ENCODE measurements around the gene ARHGAP12.

Gene ARHGAP12

DNA sequence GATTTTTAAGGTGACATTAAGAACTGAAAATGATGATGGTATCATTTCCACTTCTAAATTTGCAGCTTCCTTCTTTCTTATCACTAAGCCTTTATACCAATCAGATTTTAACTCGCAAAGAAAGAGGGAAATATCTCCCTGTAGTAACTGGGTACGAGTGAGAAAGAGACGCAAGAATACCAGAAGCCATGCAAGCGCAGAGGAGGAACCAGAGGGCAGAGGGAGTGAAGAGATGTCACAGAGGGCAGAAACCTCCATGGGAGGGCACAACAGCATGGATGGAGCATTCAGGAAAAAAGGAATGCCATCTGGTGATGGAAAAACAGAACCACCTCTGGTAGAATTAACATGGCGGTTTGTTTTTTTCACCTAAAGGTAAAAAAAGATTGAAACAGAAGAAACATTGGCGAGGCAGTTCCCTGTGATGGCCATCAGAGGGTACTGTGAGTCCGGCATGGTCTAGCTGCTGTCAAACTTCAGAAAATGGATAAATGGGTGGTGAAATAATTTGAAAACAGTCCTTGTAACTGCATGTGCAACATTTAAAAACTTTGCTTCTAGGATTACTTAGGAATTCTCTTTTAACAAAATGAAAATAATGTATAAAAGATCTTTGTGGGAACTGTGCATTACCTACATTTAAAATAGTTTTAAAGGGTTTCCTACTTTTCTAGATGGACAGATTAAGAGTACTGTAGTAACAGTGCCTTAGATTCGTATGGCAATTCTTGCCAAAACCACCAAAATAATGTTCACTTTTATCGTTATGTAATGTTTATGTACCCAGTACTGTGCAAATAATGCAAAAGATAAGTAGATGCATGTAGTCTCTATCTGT is 91.8 kb downstream of the ARHGAP12 start:
- H3K9me3 Mint-ChIP-seq: no peaks in the 10 kb centered on the region
- H3K27me3 Mint-ChIP-seq: no peaks in the 10 kb centered on the region
- no peak overlapping the region for H3K4me3 Mint-ChIP-seq
- peaks cover 12% of the 10 kb centered on the region for H3K4me1 Mint-ChIP-seq
- H3K36me3 Mint-ChIP-seq: peaks cover 9% of the 10 kb centered on the region
- no peak overlapping the region for H3K27ac Mint-ChIP-seq

DNA sequence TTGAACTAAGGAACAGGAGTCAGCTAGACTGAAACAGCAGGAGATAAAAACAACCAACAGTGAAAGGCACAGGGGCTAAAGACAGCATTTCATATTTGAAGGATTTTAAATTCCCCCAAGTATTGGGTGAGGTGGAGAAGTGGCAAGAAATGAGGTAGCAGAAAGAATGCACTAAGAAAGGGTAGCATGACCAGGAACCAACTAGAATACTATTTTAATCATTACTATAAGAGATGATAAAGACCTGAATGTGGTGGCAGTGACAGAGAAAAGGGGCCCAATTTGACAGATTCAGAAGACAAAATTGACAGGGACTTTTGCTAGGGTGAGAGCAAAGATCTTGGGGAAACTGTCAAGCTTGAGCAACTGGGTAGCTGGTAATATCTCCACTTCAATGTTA is 94.9 kb downstream of the ARHGAP12 start:
- Mint-ChIP-seq H3K4me3 (no peak overlapping the region), H3K9me3 (no peaks in the 10 kb centered on the region), H3K27ac (peak overlapping the region; percentile 42), H3K4me1 (peaks cover 15% of the 10 kb centered on the region), H3K36me3 (peaks cover 7% of the 10 kb centered on the region), H3K27me3 (no peaks in the 10 kb centered on the region)

DNA sequence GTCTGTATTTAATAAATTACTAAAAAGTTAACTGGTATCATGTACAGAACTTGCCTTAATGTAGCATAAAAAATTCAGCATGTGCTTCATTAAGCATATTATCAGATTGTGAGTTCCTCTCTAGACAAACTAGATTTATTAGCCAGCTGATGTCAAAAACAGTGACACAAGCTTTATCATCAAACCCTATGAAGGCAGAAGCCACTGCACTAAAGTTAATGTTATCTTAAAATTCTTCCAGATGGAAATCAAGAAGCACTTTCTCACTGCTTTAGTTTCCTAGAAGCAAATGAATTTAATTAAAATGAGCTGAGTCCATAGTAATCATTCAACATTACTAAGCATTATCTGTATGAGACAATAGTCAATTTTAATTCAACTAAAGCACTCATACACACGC is 96.4 kb downstream of the ARHGAP12 start:
- Mint-ChIP-seq H3K27ac (no peak overlapping the region), H3K4me3 (no peak overlapping the region), H3K4me1 (peaks cover 15% of the 10 kb centered on the region), H3K9me3 (no peaks in the 10 kb centered on the region), H3K36me3 (peaks cover 5% of the 10 kb centered on the region), H3K27me3 (no peaks in the 10 kb centered on the region)

DNA sequence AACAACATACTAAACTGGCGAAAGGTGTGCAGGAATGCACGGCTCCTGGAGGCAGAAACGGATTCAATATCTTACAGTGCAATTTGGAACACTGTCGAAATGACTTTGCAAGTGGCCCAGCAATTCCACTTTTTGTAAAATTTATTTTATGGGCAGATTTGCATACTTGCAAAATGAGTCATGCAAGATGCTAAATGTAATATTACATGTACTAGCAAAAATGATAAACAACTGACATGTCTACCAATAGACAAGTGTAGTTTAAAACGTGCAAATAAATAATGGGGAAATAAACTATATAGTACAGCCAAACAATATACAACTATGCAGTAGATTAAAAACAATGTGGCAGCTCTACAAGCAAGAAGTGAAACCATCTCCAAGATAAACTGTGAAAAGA is 97.7 kb downstream of the ARHGAP12 start:
- Mint-ChIP-seq H3K27ac (no peak overlapping the region), H3K36me3 (peaks cover 5% of the 10 kb centered on the region), H3K4me1 (peaks cover 15% of the 10 kb centered on the region), H3K9me3 (no peaks in the 10 kb centered on the region), H3K27me3 (no peaks in the 10 kb centered on the region), H3K4me3 (no peak overlapping the region)

DNA sequence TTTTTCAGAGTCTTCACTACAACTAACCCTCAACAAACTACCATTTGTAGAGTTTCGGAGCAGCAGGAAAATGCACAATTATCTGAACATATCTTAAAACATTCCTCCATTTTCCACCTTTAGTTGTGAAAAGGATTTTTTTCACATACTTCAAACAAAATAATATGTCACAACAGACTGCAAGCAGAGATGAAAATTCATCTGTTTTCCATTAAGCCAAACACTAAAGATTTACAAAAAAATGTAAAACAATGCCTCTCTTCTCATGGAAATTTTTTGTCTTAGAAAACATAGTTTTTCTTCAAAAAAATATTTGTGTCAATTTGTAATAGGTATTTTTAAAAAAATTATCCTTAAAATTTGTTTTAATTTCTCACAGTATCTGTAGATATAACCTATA is 98.9 kb downstream of the ARHGAP12 start:
- Mint-ChIP-seq H3K27ac (no peak overlapping the region), H3K27me3 (no peaks in the 10 kb centered on the region), H3K4me1 (peaks cover 15% of the 10 kb centered on the region), H3K9me3 (no peaks in the 10 kb centered on the region), H3K4me3 (no peak overlapping the region), H3K36me3 (peaks cover 5% of the 10 kb centered on the region)

DNA sequence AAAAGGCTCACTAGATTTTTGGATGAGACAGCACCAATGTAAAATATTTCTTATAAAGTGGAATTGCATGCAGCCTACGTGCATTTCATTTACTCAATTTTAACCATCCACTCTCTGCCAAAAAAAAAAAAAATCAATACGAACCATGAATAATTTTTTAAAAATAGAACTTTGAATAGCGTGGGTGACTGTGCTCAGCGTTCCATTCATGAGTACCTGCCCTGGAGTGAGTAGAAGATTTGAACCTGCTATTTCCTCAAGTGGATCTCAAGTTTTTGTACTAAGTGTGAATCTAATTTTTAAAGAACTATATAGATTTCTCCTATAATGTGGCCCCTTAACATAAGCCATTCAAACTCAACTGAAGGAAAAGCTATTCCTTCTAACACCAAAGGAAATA is 105.3 kb downstream of the ARHGAP12 start:
- no peaks in the 10 kb centered on the region for H3K27me3 Mint-ChIP-seq
- H3K4me1 Mint-ChIP-seq: no peaks in the 10 kb centered on the region
- H3K27ac Mint-ChIP-seq: no peak overlapping the region
- no peaks in the 10 kb centered on the region for H3K9me3 Mint-ChIP-seq
- peaks cover 2% of the 10 kb centered on the region for H3K36me3 Mint-ChIP-seq
- H3K4me3 Mint-ChIP-seq: no peak overlapping the region

DNA sequence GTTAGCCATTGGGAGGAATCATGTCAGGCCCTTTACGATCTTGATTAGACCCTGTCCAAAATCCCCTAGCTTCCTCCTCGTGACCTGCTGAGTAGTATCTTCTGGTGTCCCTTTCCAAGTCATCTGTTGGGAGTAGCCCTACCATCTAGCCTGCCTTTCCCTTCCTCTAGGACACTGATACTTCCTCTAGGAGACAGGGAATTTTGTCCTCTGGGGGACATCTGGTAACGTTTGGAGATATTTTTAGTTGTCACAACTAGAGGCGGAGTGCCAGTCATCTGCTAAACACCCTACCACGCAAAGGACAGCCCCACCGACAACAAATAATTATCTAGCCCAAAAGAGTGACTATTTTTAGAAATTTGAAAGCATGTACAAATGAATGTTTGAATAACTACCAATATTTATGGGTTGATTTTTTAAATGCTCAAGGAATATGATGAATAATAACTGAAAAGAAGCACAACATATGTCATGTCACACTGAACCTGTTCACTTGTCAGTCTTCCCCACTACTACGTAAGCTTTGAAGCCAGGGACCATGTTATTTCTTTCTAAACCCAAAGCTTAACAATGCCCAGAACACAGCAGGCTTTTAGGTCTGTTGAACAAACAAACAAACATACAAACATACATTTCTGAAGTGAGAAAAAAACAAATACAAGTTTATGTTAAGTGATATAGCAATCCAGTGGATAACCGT is 105.9 kb downstream of the ARHGAP12 start:
- no peaks in the 10 kb centered on the region for H3K9me3 Mint-ChIP-seq
- H3K4me1 Mint-ChIP-seq: no peaks in the 10 kb centered on the region
- H3K36me3 Mint-ChIP-seq: peaks cover 2% of the 10 kb centered on the region
- no peak overlapping the region for H3K27ac Mint-ChIP-seq
- H3K4me3 Mint-ChIP-seq: no peak overlapping the region
- H3K27me3 Mint-ChIP-seq: no peaks in the 10 kb centered on the region

DNA sequence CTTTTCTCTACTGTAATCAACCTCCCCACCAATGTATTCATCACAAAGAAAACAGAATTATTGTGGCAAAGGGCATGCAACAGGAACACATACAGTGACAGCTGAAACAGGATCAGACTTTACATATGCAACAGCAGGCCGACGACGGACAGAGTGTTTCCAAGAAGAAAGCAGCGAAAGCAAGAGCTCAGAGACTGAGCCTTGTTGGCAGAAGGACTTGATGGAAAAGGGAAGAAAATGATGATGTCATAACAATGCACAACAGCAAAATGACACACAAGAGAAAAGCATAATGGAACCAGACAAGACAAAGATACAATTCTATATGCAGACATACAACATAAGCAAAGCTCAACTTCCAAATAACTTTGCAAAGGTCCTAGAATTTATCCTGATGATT is 106.5 kb downstream of the ARHGAP12 start:
- H3K4me1 Mint-ChIP-seq: no peaks in the 10 kb centered on the region
- no peaks in the 10 kb centered on the region for H3K27me3 Mint-ChIP-seq
- H3K4me3 Mint-ChIP-seq: no peak overlapping the region
- H3K36me3 Mint-ChIP-seq: peaks cover 2% of the 10 kb centered on the region
- no peaks in the 10 kb centered on the region for H3K9me3 Mint-ChIP-seq
- H3K27ac Mint-ChIP-seq: no peak overlapping the region

DNA sequence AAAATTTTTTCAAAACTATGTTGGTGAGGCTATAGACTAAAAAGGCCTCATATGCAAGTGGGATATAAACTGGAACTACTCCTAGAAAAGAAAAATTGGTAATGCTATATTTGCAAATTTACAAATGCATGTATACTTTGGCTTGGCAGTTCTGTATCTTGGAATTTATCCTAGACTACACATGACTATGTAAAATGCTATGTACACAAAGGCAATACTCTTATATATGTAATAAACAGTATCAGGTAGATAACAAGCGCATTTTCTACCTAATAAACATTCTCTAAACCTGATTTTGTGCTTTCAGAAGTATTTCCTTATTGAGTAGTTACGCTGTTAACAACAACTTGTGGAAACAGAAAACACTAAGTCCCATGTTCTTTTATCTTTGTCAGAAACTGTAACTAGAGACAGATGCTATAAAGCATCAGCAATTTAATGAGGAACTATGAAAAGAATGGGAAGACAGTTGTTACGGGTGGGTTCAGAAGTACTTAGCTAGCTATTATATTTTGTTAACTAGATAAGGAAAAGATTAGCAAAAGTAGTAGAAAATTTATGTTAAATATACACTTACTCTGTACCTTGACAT is 107.8 kb downstream of the ARHGAP12 start:
- Mint-ChIP-seq H3K36me3 (peaks cover 6% of the 10 kb centered on the region), H3K27ac (no peak overlapping the region), H3K4me3 (no peak overlapping the region), H3K27me3 (no peaks in the 10 kb centered on the region), H3K4me1 (no peaks in the 10 kb centered on the region), H3K9me3 (no peaks in the 10 kb centered on the region)

DNA sequence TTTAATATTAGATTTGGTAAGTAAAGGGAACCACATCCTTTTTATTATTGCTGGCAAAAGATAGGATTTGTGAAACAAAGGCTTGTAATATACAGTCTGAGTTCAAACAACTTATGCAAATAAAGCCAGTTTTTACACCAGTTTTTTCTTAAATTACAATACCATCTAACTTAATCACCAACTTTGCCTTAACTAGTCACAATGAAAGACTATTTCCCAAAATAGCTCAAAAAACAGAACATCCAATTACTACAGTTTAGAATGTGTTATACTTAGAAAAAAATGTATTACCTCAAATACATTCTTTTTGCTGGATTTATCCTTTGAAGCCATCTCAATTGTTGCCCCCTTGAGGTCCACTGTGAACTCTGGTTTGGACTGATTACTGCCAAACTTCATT is 108.5 kb downstream of the ARHGAP12 start:
- Mint-ChIP-seq H3K27ac (no peak overlapping the region), H3K4me3 (no peak overlapping the region), H3K36me3 (peaks cover 6% of the 10 kb centered on the region), H3K4me1 (no peaks in the 10 kb centered on the region), H3K9me3 (no peaks in the 10 kb centered on the region), H3K27me3 (no peaks in the 10 kb centered on the region)

DNA sequence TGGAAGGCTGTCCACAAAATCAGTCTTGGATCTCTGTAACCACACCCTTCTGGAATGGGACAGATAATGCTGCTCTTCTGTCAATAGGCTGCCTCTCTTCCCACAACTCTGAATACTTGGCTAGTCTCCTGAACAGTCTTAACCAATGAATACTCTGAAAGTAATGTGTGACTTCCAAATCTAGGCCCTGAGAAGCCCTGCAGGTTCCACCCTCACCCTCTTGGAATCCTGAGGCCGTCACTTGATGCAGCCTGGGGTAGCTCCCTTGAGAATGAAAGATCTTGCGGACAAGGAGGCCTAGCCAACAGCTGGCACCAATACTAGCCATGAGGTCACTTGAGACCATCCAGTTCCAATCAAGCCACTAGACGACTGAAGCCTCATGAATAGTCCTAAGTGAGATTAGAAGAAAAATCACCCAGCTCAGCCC is 109.2 kb downstream of the ARHGAP12 start:
- Mint-ChIP-seq H3K9me3 (no peaks in the 10 kb centered on the region), H3K27ac (no peak overlapping the region), H3K4me1 (no peaks in the 10 kb centered on the region), H3K36me3 (peaks cover 6% of the 10 kb centered on the region), H3K4me3 (no peak overlapping the region), H3K27me3 (no peaks in the 10 kb centered on the region)

DNA sequence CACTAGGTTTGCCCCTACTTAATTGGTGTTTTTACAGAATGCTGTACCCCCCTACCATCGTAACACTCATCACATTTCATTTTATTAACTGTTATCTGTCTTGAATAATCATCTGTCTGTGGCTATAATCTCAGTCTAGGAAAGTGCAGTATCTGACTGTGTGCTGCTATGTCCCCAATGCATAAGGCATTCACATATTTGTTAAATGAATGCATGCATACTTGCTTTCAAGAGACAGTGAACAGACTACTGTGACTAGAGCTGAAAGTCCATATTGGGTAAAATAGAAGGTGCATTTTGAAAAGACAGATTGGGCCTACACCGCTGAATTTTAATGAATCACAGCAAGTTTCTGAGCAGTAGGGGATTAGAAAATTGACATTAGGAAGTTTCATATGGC is 112.3 kb downstream of the ARHGAP12 start:
- Mint-ChIP-seq H3K4me1 (no peaks in the 10 kb centered on the region), H3K36me3 (peaks cover 6% of the 10 kb centered on the region), H3K27ac (no peak overlapping the region), H3K9me3 (no peaks in the 10 kb centered on the region), H3K27me3 (no peaks in the 10 kb centered on the region), H3K4me3 (no peak overlapping the region)

DNA sequence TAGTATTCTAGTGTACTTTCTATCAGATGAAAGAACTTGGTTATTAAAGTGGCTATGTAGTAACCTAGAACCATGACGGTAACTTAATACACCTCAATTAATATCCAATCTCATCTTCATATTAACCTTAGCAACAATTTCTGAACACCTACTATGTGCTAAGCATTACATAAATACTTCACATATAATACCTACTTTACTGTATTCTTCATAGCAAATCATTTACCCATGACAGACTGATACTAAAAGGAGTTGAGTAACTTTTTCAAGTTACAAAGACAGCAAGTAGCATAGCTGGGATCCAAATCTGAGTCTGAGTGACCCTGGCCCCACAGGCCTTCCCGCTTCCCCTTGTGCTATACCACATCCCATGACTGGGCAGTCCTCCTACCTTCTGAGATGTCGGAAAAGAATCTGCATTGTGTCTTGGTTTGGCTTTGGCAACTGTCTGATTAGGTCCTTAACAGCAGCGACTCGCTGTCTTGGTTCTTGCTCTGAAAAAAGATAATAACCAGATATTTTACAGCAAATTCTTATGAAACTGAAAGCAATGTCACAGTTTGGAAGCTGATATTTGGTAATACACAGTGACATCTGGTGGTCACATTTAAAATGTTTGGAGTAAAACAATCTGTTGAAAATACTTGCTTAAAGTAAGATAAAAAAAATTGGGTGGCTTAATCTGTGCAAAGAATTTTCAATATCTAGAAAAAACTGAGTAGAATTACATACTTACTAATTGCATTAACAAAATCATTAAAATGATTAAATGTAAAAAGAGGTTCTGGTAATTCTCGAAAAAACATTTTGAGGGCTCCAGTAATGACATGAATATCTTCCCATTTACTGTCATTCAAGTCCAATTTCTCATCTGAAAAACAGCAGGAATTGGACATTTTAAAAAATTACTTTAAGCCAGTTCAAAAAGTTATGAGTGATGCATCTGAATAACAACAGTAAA is 120.1 kb downstream of the ARHGAP12 start:
- H3K4me1 Mint-ChIP-seq: peaks cover 11% of the 10 kb centered on the region
- H3K27ac Mint-ChIP-seq: peak overlapping the region; percentile 42
- no peaks in the 10 kb centered on the region for H3K9me3 Mint-ChIP-seq
- H3K36me3 Mint-ChIP-seq: peaks cover 7% of the 10 kb centered on the region
- H3K4me3 Mint-ChIP-seq: no peak overlapping the region
- no peaks in the 10 kb centered on the region for H3K27me3 Mint-ChIP-seq

DNA sequence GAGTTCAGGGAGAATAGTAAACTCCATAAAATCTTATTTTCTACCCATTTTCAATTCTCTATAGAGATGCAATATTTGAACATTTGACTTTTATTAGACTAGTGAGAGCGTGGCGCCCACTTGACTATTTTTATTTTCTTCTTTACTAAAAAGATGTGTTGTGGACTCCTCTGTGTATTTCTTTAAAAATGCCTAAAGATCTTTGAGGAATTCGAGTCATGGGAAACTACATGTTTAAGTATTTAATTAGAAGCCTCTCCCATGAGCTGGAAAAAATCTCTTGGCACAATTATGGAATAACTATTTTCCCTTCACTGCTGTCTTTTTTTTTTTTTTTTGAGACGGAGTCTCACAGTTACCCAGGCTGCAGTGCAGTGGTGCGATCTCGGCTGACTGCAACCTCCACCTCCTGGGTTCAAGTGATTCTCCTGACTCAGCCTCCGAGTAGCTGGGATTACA is 124.2 kb downstream of the ARHGAP12 start:
- Mint-ChIP-seq H3K36me3 (peaks cover 10% of the 10 kb centered on the region), H3K4me3 (no peak overlapping the region), H3K9me3 (no peaks in the 10 kb centered on the region), H3K27ac (no peak overlapping the region), H3K27me3 (no peaks in the 10 kb centered on the region), H3K4me1 (peaks cover 11% of the 10 kb centered on the region)
